HPDE6-E6E7 (cell line): ENCODE results near the gene PPP3R1.
"Not testable (repeated sequence)": the region's sequence is repeated elsewhere in the genome, so short reads cannot be mapped to it uniquely, and the experiment has no call there.

ENCODE experiments used
- DNase-seq: peaks from one replicate; pipeline ENCODE4 v3.0.0; 2011; ENCODE audit warnings: missing footprints; ENCODE audit errors: extremely low spot score

The PPP3R1 gene

DNA sequence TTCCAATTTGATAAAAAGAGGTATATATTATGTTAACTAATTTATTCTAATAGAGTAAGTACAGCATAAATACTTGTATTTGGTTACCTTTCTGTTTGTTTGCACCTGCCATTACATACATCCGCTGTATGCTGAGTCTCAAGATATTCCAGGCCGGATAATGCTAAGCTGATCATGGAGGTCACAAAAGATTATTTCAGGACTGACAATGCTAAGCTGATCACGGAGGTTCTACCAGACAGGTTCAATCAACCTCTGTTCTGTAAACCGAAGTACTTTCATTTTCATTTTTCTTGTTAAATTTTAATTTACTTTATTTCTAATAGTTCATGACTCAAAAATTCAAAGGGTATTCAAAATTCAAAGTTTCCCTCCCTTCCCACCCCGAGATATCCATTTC, 63.5 kb downstream of the PPP3R1 start:
- DNase-seq, result no peak

DNA sequence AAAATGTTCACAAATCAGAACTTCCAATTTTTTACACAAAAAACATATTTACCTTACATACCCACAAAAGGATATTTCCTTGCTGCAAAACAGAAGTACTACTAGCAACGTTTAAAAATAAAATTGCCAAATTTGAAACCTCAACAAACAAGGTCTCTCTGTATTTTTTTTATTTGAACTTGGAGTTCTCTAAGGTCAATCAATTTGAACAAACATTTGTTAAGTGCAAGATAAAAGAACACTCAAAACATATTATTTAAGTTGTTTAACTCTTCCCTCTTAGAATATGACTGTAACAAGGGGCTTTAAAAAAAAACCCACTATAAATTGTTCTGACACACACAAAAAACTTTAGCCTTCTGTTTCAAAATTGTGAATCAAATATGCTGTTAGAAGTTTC, 65.0 kb downstream of the PPP3R1 start:
- DNase-seq, result no peak

DNA sequence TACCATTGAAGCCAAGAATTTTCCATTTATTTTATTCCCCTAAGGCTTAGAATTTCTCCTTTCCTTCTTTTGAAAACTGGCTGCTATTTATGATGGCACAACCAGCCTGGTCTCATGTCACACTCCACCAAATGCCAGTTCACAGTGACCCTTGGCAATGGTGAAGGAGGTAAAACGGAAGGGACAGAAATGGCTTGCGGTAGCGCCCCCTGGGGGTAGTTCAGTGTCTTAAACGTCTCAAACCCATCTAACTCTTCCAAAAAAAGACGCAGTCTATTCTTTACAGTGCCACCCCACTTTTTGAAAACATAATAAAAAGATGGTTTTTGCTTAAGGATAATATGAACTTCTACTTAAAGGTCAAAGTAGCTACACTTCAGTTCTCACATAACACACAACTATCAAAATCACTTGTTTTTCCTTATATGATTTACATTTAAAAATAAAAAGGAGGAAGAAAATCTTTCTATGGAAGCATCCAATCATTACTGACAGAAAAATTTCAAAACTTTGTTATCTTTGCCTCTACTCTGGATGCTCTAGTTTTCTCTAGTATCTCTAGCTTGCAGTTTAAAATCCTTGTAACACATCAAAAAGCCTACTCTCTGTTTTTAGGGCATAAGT, 66.7 kb downstream of the PPP3R1 start:
- no peak for DNase-seq

DNA sequence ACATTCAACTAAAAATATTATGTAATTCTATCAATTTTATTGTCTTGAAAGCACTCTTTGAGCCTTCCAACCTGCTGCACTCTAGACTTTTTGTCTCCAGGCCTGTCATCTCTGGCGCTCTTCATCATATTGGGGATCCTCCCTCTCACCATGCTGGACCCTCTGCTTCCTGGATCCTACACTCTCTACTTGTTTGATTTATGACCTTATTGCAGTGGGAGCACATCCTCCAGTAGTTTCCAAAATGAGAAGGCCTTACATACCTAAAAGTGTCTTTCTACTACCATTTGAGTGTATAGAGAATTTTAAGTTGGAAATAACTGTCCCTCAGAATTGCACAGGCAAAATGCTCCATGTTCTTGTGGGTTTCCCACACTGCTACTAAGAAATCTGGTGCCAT, 69.4 kb downstream of the PPP3R1 start:
- no peak for DNase-seq

DNA sequence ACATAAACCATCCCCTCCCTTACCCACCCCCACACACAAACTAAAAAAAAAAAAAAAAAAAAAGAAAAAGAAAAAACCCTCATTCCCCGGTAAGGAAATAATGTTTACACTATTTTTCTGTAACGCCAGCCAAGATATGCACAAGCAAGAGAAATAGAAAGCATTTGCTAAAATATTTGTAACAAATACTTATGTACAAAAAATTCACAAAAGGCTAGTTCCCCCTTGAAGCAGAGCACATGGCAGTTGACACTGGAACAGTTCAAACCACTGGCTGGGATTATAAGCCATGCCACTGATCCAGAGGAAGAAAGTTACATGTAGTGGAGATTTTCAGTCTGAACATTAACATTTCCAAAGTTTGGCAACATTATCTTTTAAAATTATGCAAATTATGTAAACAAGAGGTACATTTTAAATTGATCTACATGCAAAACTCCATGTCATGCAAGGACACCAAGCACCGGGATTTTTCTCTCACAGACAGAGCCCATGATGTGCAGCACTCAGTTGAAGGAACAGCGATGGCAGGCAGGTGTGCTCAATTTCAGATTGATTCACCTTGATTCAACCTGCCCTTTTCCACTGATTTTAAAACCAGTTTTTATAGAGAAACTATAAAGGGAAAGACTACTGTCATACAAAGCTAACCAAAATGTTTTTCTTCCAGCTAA, 73.2 kb downstream of the PPP3R1 start:
- no peak for DNase-seq

DNA sequence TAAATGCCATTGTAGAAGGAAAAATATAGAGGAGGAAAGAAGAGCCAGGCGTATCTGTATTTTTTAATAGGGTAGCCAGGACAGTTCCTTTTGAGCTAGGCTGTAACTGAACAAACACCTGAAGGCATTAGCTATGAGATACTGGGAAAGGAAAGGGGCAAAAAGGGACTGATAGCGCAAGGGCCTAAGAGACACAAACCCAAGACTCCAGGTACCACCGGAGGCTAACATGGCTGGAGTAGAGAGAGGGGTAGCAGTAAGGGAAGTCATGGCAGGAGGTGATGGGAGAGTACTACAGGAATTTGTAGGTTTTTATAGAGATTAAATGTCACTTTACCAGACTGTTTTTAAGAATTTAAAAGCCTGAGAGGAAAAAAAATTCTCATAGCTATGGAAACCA, 73.9 kb downstream of the PPP3R1 start:
- no peak for DNase-seq

DNA sequence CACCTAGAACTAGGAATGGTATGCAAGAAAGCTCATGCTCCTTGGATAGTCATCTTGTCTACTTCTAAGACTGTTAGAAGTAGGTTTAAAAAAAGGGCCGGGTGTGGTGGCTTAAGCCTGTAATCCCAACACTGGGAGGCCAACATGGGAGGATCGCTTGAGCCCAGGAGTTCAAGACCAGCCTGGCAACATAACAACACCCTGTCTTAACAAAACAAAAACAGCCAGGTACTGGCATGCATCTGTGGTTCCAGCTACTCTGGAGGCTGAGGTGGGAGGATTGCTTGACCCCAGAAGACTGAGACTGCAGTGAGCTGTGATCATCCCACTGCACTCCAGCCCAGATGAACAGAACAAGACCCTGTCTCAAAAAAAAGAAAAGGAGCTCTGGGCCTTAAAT, 74.8 kb downstream of the PPP3R1 start:
- DNase-seq, result no peak

DNA sequence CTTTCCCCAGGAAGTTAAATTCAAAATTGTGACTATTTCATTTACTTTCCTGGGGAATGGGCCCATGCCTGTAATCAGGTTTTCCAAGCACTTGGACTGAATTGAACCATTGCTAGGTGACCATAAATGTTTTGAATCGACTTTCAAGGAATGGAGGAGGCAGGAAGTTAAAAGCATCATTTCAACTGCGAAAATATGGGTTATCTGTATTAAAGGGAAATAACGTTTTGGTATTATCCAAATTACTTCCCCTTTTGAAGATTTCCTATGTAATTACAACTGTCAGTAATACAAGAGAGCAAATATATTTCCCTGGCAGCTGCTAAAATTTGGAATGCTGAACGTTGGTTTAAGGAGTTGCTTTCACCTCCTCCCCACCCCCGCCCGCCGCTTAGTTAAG, 75.7 kb downstream of the PPP3R1 start:
- DNase-seq, result no peak

DNA sequence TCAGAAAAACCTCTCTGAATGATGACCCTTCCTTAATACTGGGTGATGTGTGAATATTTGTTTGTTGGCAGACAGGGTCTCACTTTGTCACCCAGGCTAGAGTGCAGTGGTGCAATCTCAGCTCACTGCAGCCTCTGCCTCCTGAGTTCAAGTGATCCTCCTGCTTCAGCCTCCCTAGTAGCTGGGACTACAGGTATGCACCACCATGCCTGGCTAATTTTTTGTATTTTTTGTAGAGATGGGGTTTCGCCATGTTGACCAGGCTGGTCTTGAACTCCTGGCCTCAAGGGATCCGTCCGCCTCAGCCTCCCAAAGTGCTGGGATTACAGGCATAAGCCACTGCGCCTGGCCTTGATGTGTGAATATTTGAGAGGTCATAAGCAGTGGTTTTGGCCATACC, 77.1 kb downstream of the PPP3R1 start:
- DNase-seq, result not testable (repeated sequence)

DNA sequence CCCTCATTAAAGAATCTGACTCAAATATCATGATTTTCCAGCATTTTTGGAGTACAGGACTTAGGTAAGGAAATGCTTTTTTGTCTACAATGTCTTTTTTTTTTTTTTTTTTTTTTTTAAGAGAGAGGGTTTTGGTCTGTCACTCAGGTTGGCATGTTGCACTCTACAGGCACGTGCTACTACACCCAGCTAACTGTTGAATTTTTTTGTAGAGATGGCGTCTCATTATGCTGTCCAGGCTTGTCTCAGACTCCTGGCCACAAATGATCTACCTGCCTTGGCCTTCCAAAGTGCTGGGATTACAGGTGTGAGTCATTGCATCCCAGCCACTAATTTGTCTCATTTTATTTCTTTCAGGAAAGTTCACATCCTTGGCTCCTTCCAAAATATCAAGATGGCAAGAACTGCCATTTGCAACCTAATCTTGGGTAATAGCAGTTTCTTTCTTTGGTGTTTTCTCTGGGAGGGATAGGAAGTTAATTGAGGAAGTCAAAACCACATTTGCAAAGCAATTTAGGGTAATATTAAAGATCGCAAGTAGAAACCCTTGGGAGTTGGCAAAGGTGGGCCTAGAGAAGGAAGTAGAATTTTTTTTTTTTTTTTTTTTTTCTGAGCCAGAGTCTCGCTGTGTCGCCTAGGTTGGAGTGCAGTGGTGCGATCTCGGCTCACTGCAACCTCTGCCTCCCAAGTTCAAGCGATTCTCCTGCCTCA, 79.2 kb downstream of the PPP3R1 start:
- no peak for DNase-seq

DNA sequence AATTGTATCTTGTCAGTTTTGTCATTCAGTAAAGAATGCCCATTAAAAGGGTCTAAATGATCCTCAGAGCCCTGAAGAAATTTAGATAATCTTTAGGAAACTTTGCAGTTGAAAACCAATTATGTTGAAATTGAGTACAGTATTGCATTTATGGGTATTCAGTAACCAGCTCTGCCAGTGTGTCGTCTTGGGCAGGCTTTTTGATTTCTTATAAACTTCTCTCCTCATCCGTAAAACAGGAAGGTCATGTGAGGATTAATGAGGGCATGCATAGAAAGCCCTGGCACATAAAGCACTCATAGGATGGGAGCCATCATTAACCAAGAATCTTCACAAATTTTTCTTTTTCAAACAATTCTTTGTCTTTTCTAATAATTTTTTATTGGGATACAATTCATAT, 79.8 kb downstream of the PPP3R1 start:
- no peak for DNase-seq

DNA sequence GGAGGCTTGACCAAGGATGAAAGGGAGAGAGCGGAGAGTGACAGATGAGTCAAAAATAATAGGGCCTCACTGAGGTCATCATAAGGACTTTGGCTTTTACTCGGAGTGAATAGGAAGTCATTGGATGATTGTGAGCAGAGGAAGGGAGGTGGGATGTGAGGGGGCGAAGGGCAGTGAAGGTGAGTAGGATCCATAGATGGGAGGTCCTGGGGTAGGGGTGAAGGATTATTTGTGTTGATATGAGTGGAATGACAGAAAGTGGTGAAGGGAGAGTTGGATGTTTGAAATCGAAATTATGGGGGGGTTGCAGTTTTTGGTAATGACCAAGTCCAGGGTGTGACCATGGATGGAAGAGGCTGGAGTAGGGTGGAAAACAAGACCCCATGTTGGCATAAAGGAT, 80.6 kb downstream of the PPP3R1 start:
- no peak for DNase-seq

DNA sequence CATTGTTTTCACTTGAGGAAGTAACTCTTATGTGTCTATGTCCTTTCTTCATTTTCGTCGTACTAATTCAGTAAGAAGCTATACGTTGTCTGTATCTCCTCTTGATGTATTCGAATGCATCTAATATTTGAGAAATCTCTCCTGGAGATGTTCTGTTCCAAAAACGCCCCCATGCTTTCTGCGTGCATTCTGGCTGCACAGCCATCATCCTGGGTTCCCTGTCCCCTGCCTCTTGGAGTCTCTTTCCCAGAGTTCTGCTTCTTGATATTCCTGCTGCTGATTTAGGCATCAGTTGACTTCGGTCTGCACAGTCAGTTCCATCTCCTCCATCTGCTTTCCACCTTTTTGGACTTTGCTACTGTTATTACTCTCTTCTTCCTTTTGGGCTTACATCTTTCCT, 81.2 kb downstream of the PPP3R1 start:
- no peak for DNase-seq

DNA sequence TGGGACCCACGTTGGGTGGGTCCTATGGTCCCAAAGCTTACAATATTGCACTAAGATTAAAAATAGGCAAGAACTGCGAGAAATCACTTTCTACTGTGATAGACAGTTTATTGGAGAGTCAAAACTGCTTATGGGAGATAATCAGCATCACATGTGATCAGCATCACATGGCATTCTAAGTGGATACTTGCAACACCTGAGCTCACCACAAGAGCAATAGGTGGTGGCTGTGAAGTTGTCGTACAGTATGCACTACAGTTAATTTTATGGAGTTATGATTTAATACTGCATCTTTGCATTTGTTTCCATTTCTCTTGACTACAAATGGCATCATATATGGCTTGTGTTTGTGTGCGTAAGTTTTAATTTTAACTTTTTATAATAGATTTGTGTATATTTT, 83.0 kb downstream of the PPP3R1 start:
- no peak for DNase-seq

DNA sequence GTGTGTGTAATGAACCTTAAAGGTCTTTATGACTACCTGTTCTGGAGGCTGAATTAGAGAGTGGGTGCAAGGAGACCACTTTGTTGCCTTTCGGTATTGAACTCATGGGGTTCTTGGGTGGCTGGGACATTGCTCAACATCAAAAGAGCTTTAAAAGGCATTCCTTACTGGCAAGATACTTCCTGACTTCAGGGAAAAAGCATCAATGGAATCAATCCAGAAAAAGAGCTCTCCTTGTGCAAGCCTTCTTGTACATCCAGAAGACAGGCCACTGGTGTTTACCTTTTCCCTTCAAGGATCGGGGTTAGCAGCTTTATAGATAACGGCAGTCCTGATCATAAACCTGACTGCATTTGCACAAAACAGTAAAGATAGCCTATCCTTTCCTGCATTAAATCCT, 85.1 kb downstream of the PPP3R1 start:
- no peak for DNase-seq

DNA sequence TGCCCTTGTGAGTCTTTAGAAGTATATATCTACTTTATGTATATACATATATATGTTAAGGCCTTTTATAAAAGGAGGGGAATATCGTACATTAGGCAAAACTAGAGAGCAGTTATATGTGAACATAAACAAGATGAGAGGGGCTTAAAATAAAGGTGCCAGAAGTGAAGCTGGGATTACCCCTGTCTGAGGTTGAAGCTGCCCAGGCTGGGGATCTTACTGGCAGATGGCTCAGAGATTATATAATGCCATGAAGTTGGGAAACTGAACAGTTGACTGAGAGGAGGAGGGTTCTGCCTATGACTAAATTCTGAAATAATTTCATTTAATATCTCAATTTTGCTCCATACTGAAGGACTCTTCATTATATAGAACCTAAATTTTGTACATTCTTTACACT, 88.7 kb downstream of the PPP3R1 start:
- DNase-seq, result no peak

DNA sequence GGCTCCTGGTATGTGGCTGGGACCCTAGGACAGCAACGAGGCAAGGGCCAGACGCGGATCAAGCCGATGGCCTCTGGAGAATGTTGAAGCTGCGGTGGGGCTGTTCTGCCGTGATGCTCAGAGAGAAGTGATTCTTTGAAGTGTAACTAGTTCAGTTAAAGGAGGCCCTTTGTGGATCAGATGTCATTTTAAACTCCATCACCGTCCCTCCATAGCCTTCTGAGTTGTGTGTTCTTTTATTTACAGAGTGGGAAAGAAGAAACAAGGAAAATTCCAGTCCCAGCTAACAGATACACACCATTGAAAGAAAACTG, 94.2 kb downstream of the PPP3R1 start:
- no peak for DNase-seq

DNA sequence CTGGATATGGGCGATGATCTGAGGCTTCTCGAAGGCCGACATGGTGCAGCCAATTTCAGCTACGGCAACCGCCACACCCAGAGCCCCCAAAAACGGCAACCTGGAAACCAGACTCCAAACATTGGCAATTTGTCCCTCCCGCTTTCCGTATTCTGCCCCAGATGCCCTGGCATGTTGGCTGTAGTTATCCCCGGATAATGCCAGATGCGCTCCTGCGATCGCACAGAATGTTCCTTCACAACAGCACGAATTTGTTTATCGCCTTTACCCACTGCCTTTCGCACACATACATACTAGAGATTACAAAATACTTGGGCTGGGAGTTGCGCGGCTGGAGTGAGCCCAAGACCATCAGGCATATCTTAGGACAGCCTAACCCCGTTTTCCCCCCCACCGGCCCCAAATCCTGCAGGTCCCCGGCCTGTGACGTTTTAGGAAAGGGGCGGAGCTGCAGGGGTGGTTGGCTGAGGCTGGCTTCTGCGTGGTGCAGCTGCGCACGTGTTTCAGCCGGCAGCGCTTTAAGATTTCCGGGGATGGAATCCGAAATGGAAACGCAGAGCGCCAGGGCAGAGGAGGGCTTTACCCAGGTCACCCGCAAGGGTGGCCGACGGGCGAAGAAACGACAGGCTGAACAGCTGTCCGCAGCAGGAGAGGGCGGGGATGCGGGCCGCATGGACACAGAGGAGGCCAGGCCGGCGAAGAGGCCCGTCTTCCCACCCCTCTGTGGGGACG, 94.8 kb downstream of the PPP3R1 start, which contains the start of gene PNO1:
TSS of gene PNO1 (plus strand) at position 487 of the 732 bp plus-strand sequence. CDS start at position 534, 47 bp downstream.
- DNase-seq, result peak; percentile 93

DNA sequence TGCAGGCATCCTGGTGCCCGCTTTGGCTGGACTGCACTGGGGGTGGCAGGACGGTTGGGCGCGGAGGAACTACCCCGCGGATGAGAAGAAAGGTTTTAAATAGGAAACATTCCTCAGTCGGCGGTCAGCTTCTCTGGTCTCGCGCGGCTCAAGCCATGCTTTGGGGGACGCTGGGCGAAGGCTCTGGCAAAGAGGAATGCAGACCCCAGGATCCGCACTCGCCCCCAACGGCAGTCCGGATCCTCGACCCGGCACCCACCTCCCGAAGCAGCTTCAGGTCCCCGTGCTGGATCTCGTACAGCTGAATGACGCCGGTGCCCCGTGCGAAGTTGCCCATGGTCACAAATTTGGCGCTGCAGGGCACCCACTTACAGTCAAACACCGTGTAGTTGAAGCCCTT, 95.3 kb downstream of the PPP3R1 start:
- DNase-seq, result no peak

DNA sequence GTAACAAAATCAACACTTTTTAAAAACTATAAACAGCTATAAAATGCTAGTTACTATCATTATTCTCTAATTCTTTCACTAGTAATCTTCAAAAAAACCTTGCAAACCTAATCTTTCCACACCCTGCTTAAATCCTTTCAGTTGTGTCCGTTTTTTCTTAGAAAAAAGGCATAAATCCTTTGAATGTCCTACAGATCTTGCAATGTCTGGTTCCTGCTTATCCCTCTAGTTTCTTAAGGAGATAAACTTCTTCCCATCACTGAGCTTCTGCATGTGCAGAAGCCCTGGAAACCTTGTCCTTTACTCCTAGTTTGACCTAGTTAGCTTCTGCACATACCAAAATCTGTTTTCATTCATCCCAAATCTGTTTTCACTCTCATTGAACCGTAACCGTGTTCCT, 95.9 kb downstream of the PPP3R1 start:
- DNase-seq, result no peak

DNA sequence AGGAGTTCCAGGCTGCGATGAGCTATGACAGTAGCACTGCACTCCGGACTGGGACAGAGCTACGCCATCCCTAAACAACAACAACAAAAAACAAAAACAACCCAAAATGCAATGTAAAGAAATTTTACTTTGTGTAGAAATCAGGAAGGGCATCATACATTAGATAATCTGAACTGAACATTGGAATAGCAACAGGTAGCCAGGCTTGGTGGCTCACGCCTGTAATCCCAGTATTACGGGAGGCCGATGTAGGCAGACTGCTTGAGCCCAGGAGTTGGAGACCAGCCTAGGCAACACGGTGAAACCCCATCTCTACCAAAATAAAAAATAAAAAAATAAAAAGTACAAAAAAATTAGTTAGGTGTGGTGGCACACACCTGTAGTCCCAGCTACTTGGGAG, 96.7 kb downstream of the PPP3R1 start:
- DNase-seq, result no peak

DNA sequence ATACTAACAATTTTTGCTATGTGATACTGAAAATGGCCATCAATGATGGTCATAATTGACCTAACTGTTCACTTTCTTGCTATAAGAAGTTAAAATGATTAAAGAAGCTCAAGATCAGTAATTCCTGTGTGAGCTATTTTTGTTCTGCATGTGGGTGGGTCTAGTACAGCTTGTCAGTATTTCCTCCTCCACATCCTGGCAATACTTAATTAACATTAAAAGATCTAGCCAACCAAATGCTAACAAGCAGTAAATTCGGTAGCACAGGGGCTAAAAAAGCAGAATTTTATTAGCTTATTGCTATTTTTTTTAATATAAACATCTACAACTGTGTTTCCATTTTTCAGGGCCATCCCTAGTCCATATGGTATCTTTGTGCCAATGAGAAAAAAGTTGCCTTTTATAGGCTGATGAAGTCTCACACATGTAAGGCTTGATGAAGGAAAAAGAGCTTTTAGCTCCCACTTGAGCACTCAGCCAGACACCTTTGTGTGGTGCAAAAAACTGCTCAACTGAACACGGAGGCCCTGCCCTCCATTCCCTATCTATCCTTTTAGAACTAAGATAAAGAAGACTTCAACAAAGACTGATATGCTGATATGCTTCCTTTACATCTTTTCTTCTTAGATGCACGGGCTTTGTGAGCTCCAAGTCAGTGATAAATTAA, 99.5 kb downstream of the PPP3R1 start:
- no peak for DNase-seq
